ENCODE data around the gene RNF220. TPM values are rescaled to one million over a fixed set of nuclear protein-coding genes. Genes with fewer than 3 reads are reported as not detected.

The RNF220 gene
- total and polyA plus RNA-seq, 9 of the 15 experiments (the other 6 are each of a cell fraction or from before 2014, with no cell fraction given), result 5.1 to 117 (median 66.9) TPM

DNA sequence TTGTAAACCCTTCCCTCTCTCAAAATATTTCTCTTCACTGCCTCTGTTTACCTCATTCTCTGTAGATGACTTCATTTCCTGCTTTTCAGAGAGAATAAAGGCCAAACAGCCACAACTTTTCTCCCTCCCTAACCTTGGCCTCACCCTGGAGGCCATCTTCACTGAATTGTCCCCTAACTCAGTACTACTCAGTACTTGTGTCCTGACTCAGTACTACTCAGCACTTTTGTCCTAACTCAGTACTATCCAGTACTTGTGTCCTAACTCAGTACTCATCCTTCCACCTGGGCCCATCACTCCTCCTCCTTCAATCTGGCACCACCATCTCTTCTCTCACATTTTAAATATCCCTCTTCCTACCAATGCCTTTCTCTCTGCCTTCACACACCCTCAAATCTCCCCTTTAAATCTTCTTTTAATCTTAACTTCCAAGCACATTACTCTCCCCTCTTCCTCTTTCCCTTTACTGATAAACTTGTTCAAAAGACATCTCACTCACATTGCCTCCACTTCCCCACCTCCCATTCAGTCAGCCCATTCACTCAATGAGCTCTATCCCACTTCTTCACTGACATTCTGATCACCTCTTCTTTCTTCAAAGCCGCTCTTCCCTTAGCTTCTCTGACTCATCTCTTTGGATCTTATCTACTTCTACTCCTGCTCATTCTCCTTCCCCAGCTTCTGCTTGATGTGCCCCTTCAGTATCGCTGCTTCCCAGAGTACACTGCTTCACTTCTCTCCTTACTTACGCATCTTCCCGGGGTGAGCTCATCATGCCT is 121.4 kb downstream of the RNF220 start (continued):
- TF ChIP-seq, protein P1, sequence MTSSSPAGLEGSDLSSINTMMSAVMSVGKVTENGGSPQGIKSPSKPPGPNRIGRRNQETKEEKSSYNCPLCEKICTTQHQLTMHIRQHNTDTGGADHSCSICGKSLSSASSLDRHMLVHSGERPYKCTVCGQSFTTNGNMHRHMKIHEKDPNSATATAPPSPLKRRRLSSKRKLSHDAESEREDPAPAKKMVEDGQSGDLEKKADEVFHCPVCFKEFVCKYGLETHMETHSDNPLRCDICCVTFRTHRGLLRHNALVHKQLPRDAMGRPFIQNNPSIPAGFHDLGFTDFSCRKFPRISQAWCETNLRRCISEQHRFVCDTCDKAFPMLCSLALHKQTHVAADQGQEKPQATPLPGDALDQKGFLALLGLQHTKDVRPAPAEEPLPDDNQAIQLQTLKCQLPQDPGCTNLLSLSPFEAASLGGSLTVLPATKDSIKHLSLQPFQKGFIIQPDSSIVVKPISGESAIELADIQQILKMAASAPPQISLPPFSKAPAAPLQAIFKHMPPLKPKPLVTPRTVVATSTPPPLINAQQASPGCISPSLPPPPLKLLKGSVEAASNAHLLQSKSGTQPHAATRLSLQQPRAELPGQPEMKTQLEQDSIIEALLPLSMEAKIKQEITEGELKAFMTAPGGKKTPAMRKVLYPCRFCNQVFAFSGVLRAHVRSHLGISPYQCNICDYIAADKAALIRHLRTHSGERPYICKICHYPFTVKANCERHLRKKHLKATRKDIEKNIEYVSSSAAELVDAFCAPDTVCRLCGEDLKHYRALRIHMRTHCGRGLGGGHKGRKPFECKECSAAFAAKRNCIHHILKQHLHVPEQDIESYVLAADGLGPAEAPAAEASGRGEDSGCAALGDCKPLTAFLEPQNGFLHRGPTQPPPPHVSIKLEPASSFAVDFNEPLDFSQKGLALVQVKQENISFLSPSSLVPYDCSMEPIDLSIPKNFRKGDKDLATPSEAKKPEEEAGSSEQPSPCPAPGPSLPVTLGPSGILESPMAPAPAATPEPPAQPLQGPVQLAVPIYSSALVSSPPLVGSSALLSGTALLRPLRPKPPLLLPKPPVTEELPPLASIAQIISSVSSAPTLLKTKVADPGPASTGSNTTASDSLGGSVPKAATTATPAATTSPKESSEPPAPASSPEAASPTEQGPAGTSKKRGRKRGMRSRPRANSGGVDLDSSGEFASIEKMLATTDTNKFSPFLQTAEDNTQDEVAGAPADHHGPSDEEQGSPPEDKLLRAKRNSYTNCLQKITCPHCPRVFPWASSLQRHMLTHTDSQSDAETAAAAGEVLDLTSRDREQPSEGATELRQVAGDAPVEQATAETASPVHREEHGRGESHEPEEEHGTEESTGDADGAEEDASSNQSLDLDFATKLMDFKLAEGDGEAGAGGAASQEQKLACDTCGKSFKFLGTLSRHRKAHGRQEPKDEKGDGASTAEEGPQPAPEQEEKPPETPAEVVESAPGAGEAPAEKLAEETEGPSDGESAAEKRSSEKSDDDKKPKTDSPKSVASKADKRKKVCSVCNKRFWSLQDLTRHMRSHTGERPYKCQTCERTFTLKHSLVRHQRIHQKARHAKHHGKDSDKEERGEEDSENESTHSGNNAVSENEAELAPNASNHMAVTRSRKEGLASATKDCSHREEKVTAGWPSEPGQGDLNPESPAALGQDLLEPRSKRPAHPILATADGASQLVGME (CRISPR knock-in tag; IDR thresholded peaks at IDR 0.05), result no peak
- TF ChIP-seq CTBP1 (IDR thresholded peaks at IDR 0.05; ENCODE audit: borderline replicate concordance) (peak; percentile 97), SMAD4 (CRISPR knock-in tag; conservative IDR thresholded peaks at IDR 0.05) (no peak), POU5F1 (IDR thresholded peaks at IDR 0.05; ENCODE audit: borderline replicate concordance, low read depth, low read length, partially characterized antibody) (no peak), ZNF224 (CRISPR knock-in tag; IDR thresholded peaks at IDR 0.05) (no peak), ZNF561 (CRISPR knock-in tag; conservative IDR thresholded peaks at IDR 0.05) (no peak), SP1 (CRISPR knock-in tag; IDR thresholded peaks at IDR 0.05) (no peak), WHSC1 (IDR thresholded peaks at IDR 0.05; ENCODE audit: low read length) (no peak), TCF7L2 (IDR thresholded peaks at IDR 0.05; ENCODE audit: low read depth, low read length) (no peak), SMARCC2 (IDR thresholded peaks at IDR 0.05; ENCODE audit: low read depth) (peak; percentile 86), C11orf30 (IDR thresholded peaks at IDR 0.05; ENCODE audit: low read depth) (peak; percentile 69), JUN (IDR thresholded peaks at IDR 0.05; ENCODE audit: borderline replicate concordance, low read depth, low read length) (peak; percentile 94), JUN (CRISPR knock-in tag; IDR thresholded peaks at IDR 0.05; ENCODE audit: borderline replicate concordance) (no peak)
- TF ChIP-seq, protein P2, sequence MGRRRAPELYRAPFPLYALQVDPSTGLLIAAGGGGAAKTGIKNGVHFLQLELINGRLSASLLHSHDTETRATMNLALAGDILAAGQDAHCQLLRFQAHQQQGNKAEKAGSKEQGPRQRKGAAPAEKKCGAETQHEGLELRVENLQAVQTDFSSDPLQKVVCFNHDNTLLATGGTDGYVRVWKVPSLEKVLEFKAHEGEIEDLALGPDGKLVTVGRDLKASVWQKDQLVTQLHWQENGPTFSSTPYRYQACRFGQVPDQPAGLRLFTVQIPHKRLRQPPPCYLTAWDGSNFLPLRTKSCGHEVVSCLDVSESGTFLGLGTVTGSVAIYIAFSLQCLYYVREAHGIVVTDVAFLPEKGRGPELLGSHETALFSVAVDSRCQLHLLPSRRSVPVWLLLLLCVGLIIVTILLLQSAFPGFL (CRISPR knock-in tag; IDR thresholded peaks at IDR 0.05), result no peak
- TF ChIP-seq, protein P3, sequence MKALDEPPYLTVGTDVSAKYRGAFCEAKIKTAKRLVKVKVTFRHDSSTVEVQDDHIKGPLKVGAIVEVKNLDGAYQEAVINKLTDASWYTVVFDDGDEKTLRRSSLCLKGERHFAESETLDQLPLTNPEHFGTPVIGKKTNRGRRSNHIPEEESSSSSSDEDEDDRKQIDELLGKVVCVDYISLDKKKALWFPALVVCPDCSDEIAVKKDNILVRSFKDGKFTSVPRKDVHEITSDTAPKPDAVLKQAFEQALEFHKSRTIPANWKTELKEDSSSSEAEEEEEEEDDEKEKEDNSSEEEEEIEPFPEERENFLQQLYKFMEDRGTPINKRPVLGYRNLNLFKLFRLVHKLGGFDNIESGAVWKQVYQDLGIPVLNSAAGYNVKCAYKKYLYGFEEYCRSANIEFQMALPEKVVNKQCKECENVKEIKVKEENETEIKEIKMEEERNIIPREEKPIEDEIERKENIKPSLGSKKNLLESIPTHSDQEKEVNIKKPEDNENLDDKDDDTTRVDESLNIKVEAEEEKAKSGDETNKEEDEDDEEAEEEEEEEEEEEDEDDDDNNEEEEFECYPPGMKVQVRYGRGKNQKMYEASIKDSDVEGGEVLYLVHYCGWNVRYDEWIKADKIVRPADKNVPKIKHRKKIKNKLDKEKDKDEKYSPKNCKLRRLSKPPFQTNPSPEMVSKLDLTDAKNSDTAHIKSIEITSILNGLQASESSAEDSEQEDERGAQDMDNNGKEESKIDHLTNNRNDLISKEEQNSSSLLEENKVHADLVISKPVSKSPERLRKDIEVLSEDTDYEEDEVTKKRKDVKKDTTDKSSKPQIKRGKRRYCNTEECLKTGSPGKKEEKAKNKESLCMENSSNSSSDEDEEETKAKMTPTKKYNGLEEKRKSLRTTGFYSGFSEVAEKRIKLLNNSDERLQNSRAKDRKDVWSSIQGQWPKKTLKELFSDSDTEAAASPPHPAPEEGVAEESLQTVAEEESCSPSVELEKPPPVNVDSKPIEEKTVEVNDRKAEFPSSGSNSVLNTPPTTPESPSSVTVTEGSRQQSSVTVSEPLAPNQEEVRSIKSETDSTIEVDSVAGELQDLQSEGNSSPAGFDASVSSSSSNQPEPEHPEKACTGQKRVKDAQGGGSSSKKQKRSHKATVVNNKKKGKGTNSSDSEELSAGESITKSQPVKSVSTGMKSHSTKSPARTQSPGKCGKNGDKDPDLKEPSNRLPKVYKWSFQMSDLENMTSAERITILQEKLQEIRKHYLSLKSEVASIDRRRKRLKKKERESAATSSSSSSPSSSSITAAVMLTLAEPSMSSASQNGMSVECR (CRISPR knock-in tag; IDR thresholded peaks at IDR 0.05), result no peak

All from K562 (cell line).